Mammary epithelial cell (primary cell): Measurements from ENCODE around the gene FERMT1.

ENCODE experiments used
- EZH2 ChIP-seq: IDR thresholded peaks from 2 replicates; pipeline ENCODE4 v1.6.1; 2012; ENCODE audit warnings: low read length, inconsistent platforms, borderline replicate concordance
- TF ChIP-seq, protein P1 (sequence below), 2 donors: IDR thresholded peaks in 1 of 2; conservative IDR thresholded peaks in 1 of 2; 2 replicates each; pipeline ENCODE4 v1.5.1; 2011 to 2012; ENCODE audit warnings: inconsistent platforms in 2 of 2, low read length in 2 of 2, mild to moderate bottlenecking in 2 of 2, control low read depth in 1 of 2, low read depth in 1 of 2; ENCODE audit not compliant: insufficient read depth in 1 of 2; ENCODE audit errors: extremely low read depth in 1 of 2

DNA sequence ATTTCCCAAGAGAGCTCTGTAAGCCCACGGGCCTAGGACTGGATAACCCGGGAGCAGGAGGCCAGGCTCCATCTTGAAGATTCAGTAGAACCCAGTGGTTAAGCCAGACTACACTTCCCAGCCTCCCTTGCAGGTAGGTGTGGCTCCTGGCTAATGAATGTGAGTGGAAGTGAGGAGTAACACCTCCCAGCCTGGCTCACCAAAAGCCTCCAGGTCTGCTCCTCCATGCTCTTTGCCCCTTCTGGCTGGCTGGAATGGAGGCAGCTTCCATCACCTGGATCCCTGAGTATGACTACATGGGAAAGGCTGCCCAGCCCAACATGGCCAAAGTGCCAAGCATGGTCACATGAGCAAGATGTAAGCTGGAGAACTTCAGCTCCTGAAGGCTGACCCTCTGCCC, 78.7 kb downstream of the FERMT1 start:
- TF ChIP-seq, protein P1, sequence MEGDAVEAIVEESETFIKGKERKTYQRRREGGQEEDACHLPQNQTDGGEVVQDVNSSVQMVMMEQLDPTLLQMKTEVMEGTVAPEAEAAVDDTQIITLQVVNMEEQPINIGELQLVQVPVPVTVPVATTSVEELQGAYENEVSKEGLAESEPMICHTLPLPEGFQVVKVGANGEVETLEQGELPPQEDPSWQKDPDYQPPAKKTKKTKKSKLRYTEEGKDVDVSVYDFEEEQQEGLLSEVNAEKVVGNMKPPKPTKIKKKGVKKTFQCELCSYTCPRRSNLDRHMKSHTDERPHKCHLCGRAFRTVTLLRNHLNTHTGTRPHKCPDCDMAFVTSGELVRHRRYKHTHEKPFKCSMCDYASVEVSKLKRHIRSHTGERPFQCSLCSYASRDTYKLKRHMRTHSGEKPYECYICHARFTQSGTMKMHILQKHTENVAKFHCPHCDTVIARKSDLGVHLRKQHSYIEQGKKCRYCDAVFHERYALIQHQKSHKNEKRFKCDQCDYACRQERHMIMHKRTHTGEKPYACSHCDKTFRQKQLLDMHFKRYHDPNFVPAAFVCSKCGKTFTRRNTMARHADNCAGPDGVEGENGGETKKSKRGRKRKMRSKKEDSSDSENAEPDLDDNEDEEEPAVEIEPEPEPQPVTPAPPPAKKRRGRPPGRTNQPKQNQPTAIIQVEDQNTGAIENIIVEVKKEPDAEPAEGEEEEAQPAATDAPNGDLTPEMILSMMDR (conservative IDR thresholded peaks at IDR 0.05 in 1 of 2, IDR thresholded peaks at IDR 0.05 in 1 of 2; ENCODE audit: extremely low read depth in 1 of 2, insufficient read depth in 1 of 2, low read depth in 1 of 2, low read length in 2 of 2): no peak
- TF ChIP-seq EZH2: no peak
